Trophoblast cell (in vitro differentiated cells and primary cell): Measurements from ENCODE around the gene TMEM132D.

Experiments
- DNase-seq, 2 donors: peaks; one replicate each; pipeline ENCODE4 v3.0.0-alpha.2; 2016
- H2AFZ ChIP-seq: 2 replicates; pipeline ENCODE4 v1.6.1; 2013; ENCODE audit warnings: low read length, moderate library complexity, mild to moderate bottlenecking; ENCODE audit not compliant: insufficient read depth, poor library complexity
- H2AK5ac ChIP-seq: 2 replicates; pipeline ENCODE4 v1.6.1; 2013; ENCODE audit warnings: mild to moderate bottlenecking, low read length
- H2BK120ac ChIP-seq: 2 replicates; pipeline ENCODE4 v1.6.1; 2013; ENCODE audit warnings: low read length, mild to moderate bottlenecking, moderate library complexity; ENCODE audit not compliant: insufficient read depth, poor library complexity
- H2BK12ac ChIP-seq: 2 replicates; pipeline ENCODE4 v1.6.1; 2013; ENCODE audit warnings: mild to moderate bottlenecking, low read length, moderate library complexity
- H2BK5ac ChIP-seq: 2 replicates; pipeline ENCODE4 v1.6.1; 2013; ENCODE audit warnings: low read length, low read depth, moderate library complexity, mild to moderate bottlenecking; ENCODE audit not compliant: poor library complexity
- H3K14ac ChIP-seq: 2 replicates; pipeline ENCODE4 v1.6.1; 2013; ENCODE audit warnings: mild to moderate bottlenecking, low read length
- H3K18ac ChIP-seq: 2 replicates; pipeline ENCODE4 v1.6.1; 2013; ENCODE audit warnings: mild to moderate bottlenecking, low read length
- H3K23ac ChIP-seq: 2 replicates; pipeline ENCODE4 v1.6.1; 2013; ENCODE audit warnings: low read length
- H3K27ac ChIP-seq: 2 replicates; pipeline ENCODE4 v1.5.1; 2013; ENCODE audit warnings: low read depth, mild to moderate bottlenecking, inconsistent platforms, low read length, moderate library complexity
- H3K27me3 ChIP-seq: 2 replicates; pipeline ENCODE4 v1.6.1; 2013; ENCODE audit warnings: inconsistent platforms, mild to moderate bottlenecking, low read length, moderate library complexity; ENCODE audit not compliant: insufficient read depth
- H3K36me3 ChIP-seq, 2 experiments: 1 replicate in 1 of 2; 2 replicates in 1 of 2; pipeline ENCODE4 v1.6.1; 2013; ENCODE audit warnings: low read length in 2 of 2, mild to moderate bottlenecking in 2 of 2, moderate library complexity in 1 of 2; ENCODE audit not compliant: insufficient read depth in 2 of 2, control insufficient read depth in 1 of 2
- H3K4ac ChIP-seq: 2 replicates; pipeline ENCODE4 v1.6.1; 2013; ENCODE audit warnings: low read depth, mild to moderate bottlenecking, low read length, moderate library complexity
- H3K4me1 ChIP-seq, 2 experiments: 1 replicate in 1 of 2; 2 replicates in 1 of 2; pipeline ENCODE4 v1.6.1; 2013; ENCODE audit warnings: low read length in 2 of 2, mild to moderate bottlenecking in 2 of 2, moderate library complexity in 1 of 2; ENCODE audit not compliant: insufficient read depth in 2 of 2, control insufficient read depth in 1 of 2
- H3K4me2 ChIP-seq: 2 replicates; pipeline ENCODE4 v1.6.1; 2013; ENCODE audit warnings: inconsistent platforms, mild to moderate bottlenecking, low read length, moderate library complexity
- H3K4me3 ChIP-seq: 2 replicates; pipeline ENCODE4 v1.5.1; 2013; ENCODE audit warnings: mild to moderate bottlenecking, low read depth, low read length, inconsistent platforms
- H3K79me1 ChIP-seq: one replicate; pipeline ENCODE4 v1.6.1; 2013; ENCODE audit warnings: low read length
- H3K79me2 ChIP-seq: 2 replicates; pipeline ENCODE4 v1.6.1; 2013; ENCODE audit warnings: low read length, mild to moderate bottlenecking; ENCODE audit not compliant: control insufficient read depth, insufficient read depth, poor library complexity
- H3K9ac ChIP-seq: 2 replicates; pipeline ENCODE4 v1.6.1; 2013; ENCODE audit warnings: mild to moderate bottlenecking, low read length
- H3K9me3 ChIP-seq: 2 replicates; pipeline ENCODE4 v1.6.1; 2013; ENCODE audit warnings: low read depth, mild to moderate bottlenecking, control low read depth, inconsistent platforms, low read length; ENCODE audit not compliant: insufficient read depth
- H4K12ac ChIP-seq: 2 replicates; pipeline ENCODE4 v1.6.1; 2013; ENCODE audit warnings: low read depth, mild to moderate bottlenecking, low read length, moderate library complexity
- H4K8ac ChIP-seq: 2 replicates; pipeline ENCODE4 v1.6.1; 2013; ENCODE audit warnings: low read depth, mild to moderate bottlenecking, low read length, moderate library complexity
- H4K91ac ChIP-seq: one replicate; pipeline ENCODE4 v1.6.1; 2013; ENCODE audit warnings: low read depth, mild to moderate bottlenecking, low read length, moderate library complexity
- WGBS: extraction: QIAGEN DNeasy Blood & Tissue Kit; methylation state at CpG from one replicate; pipeline ENCODE4 v1.1.7; 2013; ENCODE audit warnings: missing lambda C conversion rate; ENCODE audit not compliant: insufficient read length, insufficient coverage; ENCODE audit errors: extremely low coverage; 5-methylcytosine and 5-hydroxymethylcytosine counted together

TMEM132D gene

DNA sequence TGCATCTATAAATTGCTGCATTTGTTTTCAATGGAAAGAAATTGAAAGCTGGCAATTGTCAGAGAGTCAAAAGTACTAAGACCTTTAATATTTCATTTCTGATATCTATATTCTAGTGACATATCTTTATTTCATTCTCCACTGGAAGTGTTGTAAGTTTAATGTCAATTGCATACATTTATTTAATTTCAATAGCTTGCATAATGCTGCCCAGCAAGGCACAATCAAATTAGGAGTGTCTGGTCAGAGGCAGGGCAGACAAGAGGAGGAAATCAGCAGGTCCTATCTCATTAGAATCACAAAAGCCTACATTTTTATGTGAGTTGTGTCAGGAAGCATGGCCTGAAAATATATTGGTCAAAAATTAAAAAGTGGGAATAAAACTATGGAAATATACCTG lies 112.9 kb downstream of the TMEM132D start:
- no peak for DNase-seq
- Histone ChIP-seq H3K27me3 (no peaks in the 10 kb centered on the region), H3K9ac (no peak overlapping the region), H2AFZ (no peak overlapping the region), H2AK5ac (no peak overlapping the region), H3K79me1 (no peaks in the 10 kb centered on the region), H4K91ac (no peak overlapping the region), H3K4me3 (no peak overlapping the region), H2BK120ac (no peak overlapping the region), H3K27ac (no peak overlapping the region), H3K79me2 (no peaks in the 10 kb centered on the region), H3K36me3 (no peaks in the 10 kb centered on the region), H2BK5ac (no peak overlapping the region), H2BK12ac (no peak overlapping the region), H4K12ac (no peak overlapping the region), H3K14ac (no peak overlapping the region), H3K4ac (no peak overlapping the region), H3K4me1 (no peaks in the 10 kb centered on the region), H3K4me2 (no peak overlapping the region), H3K18ac (no peak overlapping the region), H4K8ac (no peak overlapping the region), H3K9me3 (peaks cover 1% of the 10 kb centered on the region), H3K23ac (no peak overlapping the region)

GRCh38 chr12:129790331-129790730 lies 113.5 kb downstream of the TMEM132D start:
- H3K14ac ChIP-seq: no peak overlapping the region
- H3K9me3 ChIP-seq: peaks cover 1% of the 10 kb centered on the region
- no peak overlapping the region for H4K91ac ChIP-seq
- no peak overlapping the region for H2BK5ac ChIP-seq
- no peaks in the 10 kb centered on the region for H3K27me3 ChIP-seq
- H3K9ac ChIP-seq: no peak overlapping the region
- H3K4me1 ChIP-seq: no peaks in the 10 kb centered on the region
- no peak for DNase-seq
- no peak overlapping the region for H4K12ac ChIP-seq
- H2AK5ac ChIP-seq: no peak overlapping the region
- no peak overlapping the region for H3K18ac ChIP-seq
- no peak overlapping the region for H2BK120ac ChIP-seq
- no peak overlapping the region for H3K4me2 ChIP-seq
- no peak overlapping the region for H3K27ac ChIP-seq
- H2AFZ ChIP-seq: no peak overlapping the region
- no peaks in the 10 kb centered on the region for H3K79me2 ChIP-seq
- no peak overlapping the region for H2BK12ac ChIP-seq
- H4K8ac ChIP-seq: no peak overlapping the region
- no peaks in the 10 kb centered on the region for H3K79me1 ChIP-seq
- no peaks in the 10 kb centered on the region for H3K36me3 ChIP-seq
- no peak overlapping the region for H3K4me3 ChIP-seq
- no peak overlapping the region for H3K4ac ChIP-seq
- H3K23ac ChIP-seq: no peak overlapping the region
- no CpG with 5 or more reads among the region's 6 CpGs for WGBS

DNA sequence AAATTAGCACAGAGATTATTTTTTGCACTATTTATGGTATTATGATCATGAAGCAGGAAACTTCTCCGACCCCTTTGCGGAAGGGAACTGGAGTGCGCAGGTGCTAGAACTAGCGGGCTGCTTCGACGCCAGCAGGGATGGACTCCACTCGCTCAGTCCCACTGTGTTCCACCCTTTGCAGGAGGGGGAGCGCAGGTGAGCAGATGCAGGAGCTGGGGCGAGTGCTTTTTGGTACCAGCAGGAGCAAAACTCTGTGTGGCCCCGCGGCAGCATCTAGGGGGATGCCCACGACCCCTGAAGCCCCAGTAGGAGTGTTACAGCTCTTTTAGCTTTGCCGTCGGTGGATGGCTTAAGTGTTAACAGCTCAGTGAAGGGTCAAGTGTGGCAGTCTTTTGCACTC lies 113.9 kb downstream of the TMEM132D start:
- no peak overlapping the region for H3K9ac ChIP-seq
- no peak overlapping the region for H3K14ac ChIP-seq
- no peaks in the 10 kb centered on the region for H3K79me1 ChIP-seq
- H3K9me3 ChIP-seq: peaks cover 1% of the 10 kb centered on the region
- no peak overlapping the region for H3K18ac ChIP-seq
- H2BK12ac ChIP-seq: no peak overlapping the region
- H2BK5ac ChIP-seq: no peak overlapping the region
- no peak overlapping the region for H3K4me2 ChIP-seq
- no peaks in the 10 kb centered on the region for H3K79me2 ChIP-seq
- H3K27me3 ChIP-seq: no peaks in the 10 kb centered on the region
- no peaks in the 10 kb centered on the region for H3K36me3 ChIP-seq
- no peak overlapping the region for H3K4ac ChIP-seq
- H3K27ac ChIP-seq: no peak overlapping the region
- H4K12ac ChIP-seq: no peak overlapping the region
- no peak overlapping the region for H2BK120ac ChIP-seq
- no peak overlapping the region for H2AFZ ChIP-seq
- no peaks in the 10 kb centered on the region for H3K4me1 ChIP-seq
- no peak overlapping the region for H2AK5ac ChIP-seq
- no CpG with 5 or more reads among the region's 14 CpGs for WGBS
- no peak overlapping the region for H4K8ac ChIP-seq
- no peak overlapping the region for H3K23ac ChIP-seq
- no peak for DNase-seq
- H4K91ac ChIP-seq: no peak overlapping the region
- H3K4me3 ChIP-seq: no peak overlapping the region

DNA sequence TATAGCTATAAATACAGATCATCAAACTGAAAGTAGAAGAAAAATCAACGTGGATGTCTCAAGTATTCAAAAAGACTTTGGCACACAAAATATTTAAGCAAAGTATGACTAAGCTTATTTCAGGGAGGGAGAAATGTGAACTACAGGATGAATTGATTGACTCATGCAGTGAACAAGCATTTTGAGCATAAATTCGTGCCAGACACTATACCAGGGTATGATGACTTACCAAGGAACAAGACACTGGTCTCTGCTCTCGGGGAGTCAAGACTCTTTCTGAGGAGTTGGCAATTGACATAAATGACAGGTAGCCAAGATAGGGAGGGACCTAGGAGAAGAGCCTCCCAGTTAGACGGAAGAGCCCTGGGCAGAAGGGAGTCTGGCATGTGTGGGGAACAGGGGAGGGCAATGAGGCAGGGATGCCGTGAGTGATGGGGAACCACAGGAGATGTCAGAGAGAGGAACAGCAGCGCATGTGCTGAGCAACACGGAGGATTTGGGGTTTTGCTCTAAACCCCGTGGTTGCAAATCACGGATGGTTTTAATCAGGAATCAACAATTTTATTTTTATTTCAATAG lies 115.2 kb downstream of the TMEM132D start:
- no peak overlapping the region for H2BK12ac ChIP-seq
- H3K18ac ChIP-seq: no peak overlapping the region
- H2BK5ac ChIP-seq: no peak overlapping the region
- H3K14ac ChIP-seq: no peak overlapping the region
- H3K27ac ChIP-seq: no peak overlapping the region
- no peaks in the 10 kb centered on the region for H3K79me1 ChIP-seq
- H3K4me2 ChIP-seq: no peak overlapping the region
- H3K4me3 ChIP-seq: no peak overlapping the region
- no peak overlapping the region for H4K12ac ChIP-seq
- no peak overlapping the region for H4K91ac ChIP-seq
- H3K4me1 ChIP-seq: no peaks in the 10 kb centered on the region
- DNase-seq: no peak
- H3K27me3 ChIP-seq: no peaks in the 10 kb centered on the region
- H4K8ac ChIP-seq: no peak overlapping the region
- no CpG with 5 or more reads among the region's 9 CpGs for WGBS
- H3K9me3 ChIP-seq: peaks cover 1% of the 10 kb centered on the region
- H3K23ac ChIP-seq: no peak overlapping the region
- H3K4ac ChIP-seq: no peak overlapping the region
- no peak overlapping the region for H2AK5ac ChIP-seq
- no peaks in the 10 kb centered on the region for H3K36me3 ChIP-seq
- no peak overlapping the region for H3K9ac ChIP-seq
- H3K79me2 ChIP-seq: no peaks in the 10 kb centered on the region
- H2BK120ac ChIP-seq: no peak overlapping the region
- H2AFZ ChIP-seq: no peak overlapping the region
